Forelimb muscle (tissue), 1 donor: ENCODE results near the gene C19orf33. TPM values are rescaled to one million over a fixed set of nuclear protein-coding genes. Genes with fewer than 3 reads are reported as not detected.
"Not testable (repeated sequence)": the region's sequence is repeated elsewhere in the genome, so short reads cannot be mapped to it uniquely, and the experiment has no call there.

ENCODE experiments used
- DNase-seq: peaks from one replicate; pipeline ENCODE4 v3.0.0-alpha.2; 2013; ENCODE audit warnings: low read depth
- polyA plus RNA-seq: library from polyadenylated mRNA; unstranded; fragments of 120-200 nt; gene quantifications from one replicate; pipeline ENCODE4 v1.2.1, GENCODE V29; 2013; ENCODE audit not compliant: insufficient read length

C19orf33 gene
- polyA plus RNA-seq, 1 donor, result not detected

DNA sequence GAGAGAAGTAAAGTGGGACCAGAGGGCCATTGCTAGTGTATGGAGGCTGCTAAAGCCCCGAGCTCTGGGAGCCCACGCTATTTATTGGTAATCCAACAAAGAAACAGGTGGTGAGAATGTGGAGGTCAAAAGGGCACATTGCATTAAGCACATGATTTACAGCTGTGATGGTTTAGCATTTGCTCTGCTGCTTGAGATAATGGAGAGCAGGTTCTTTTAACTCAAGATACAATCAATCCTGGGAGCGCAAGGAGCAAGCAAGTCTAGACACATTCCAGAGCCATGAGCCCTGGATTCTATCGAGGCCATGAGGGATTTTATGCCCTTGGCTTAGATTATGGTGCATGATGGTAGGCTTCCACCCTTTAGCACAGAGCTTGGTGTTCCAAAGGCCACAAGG is 35.0 kb downstream of the C19orf33 start:
- DNase-seq, result not testable (repeated sequence)

DNA sequence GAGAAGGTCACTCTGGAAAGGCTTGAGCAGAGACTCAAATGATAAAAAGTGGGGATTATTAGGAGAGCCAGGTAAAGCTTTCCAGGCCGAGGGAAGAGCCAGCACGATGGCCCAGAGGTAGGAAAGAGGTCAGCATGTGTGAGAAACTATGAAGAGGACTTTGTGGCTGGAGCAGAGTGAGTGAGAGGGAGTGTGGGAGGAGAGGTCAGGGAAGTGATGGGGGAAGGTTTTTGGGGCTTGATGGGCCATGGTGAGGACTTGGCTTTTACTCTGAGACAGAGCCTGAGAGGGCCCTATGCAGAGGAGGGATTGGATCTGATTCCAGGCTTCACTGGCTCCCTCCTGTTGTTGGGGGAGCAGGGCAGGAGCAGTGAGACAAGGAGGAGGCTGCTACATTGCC is 36.9 kb downstream of the C19orf33 start:
- DNase-seq, result no peak

DNA sequence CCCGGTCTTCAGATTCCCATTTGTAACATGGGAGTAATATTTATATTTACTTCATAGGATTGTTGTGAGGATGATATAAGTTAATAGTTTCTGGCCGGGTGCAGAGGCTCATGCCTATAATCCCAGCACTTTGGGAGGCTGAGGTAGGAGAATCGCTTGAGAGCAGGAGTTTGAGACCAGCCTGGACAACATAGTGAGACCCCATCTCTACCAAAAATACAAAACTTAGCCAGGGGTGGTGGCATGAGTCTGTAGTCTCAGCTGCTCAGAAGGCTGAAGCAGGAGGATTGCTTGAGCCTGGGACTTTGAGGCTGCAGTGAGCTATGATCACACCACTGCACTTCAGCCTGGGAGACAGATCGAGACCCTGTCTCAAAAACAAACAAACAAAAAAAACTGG is 42.8 kb downstream of the C19orf33 start:
- no peak for DNase-seq

DNA sequence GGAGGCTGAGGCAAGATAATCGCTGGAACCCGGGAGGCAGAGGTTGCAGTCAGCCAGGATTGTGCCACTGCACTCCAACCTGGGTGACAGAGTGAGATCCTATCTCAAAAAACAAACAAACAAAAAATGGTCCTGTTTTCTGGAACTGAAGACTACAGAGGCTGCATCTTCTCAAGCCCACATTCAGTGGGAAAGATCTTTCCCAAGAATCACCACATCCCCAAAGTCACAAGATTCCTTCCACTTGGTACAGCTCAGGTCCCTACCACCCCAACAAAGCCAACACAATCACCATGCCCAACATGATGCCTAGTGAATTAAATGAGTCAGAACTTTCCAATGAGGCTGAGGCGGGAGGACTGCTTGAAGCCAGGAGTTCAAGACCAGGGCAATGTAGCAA is 46.8 kb downstream of the C19orf33 start:
- no peak for DNase-seq

DNA sequence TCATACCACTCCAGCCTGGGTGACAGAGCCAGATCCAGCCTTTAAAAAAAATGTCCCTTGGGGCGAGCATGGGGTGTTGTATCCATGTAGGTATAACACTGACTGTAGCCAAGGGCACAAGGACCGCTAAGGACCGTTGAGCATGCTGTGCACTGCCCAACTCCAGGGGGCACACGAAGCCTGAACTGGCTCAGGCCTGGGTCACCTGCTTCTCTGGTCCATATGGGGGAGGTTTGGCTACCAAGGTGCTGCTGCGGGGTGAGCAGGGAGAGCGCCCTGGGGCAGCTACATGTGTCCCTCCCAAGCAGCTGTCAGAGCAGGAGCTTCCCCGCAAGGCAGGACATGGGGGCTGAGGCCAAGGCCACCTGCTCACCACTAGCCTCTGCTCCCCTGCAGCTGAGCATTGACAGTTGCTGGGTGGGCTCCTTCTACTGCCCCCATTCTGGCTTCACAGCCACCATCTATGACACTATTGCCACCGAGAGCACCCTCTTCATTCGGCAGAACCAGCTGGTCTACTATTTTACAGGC is 47.9 kb downstream of the C19orf33 start:
- no peak for DNase-seq

DNA sequence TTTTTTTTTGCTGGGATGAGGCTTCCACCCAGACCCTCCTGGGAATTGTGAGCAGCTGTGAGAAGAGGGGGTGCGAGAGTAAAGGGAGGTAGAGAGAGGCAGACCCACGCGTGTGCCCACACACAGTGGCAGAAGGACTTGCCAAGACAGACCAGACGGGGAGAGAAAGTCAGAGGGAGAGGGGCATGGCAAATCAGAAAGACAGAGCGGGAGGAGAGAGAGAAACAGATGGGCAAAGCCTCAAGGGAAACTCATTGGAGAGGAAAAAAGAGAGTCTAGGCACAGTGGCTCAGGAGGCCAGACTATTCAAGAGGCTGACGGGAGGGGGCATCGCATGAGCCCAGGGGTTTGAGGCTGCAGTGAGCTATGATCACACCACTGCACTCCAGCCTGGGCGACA is 48.6 kb downstream of the C19orf33 start:
- no peak for DNase-seq

Other genes starting within 250 kb of the C19orf33 start
- gene DPF1, start 80.0 kb upstream of the C19orf33 start, polyA plus RNA-seq, result 3.7 TPM
- gene PPP1R14A, start 47.9 kb upstream of the C19orf33 start, polyA plus RNA-seq, result 13.4 TPM
- gene SPINT2, start 39.7 kb upstream of the C19orf33 start, polyA plus RNA-seq, result 4.8 TPM
- gene YIF1B, start 11.7 kb downstream of the C19orf33 start, polyA plus RNA-seq, result 27.4 TPM
- gene KCNK6, start 15.6 kb downstream of the C19orf33 start, polyA plus RNA-seq, result 2.4 TPM
- gene CATSPERG, start 31.6 kb downstream of the C19orf33 start, polyA plus RNA-seq, result 3.4 TPM
- 117 TPM for gene PSMD8, start 70.3 kb downstream of the C19orf33 start, polyA plus RNA-seq
- 0.43 TPM for gene GGN, start 83.8 kb downstream of the C19orf33 start, polyA plus RNA-seq
- gene SPRED3, start 84.4 kb downstream of the C19orf33 start, polyA plus RNA-seq, result 0.59 TPM
- gene FAM98C, start 98.8 kb downstream of the C19orf33 start, polyA plus RNA-seq, result 9.5 TPM
- gene RASGRP4, start 122.0 kb downstream of the C19orf33 start, polyA plus RNA-seq, result 2.3 TPM
- gene RYR1, start 129.4 kb downstream of the C19orf33 start, polyA plus RNA-seq, result 572 TPM